NK-92 (cell line): ENCODE data around the gene RORB.

Experiments
- DNase-seq: peaks from one replicate; lab custom pipeline; 2025; ENCODE audit not compliant: unreplicated experiment; lab: John Stamatoyannopoulos, UW

Gene RORB

GRCh38 chr9:74697535-74697934 lies 200.4 kb downstream of the RORB start:
- DNase-seq: no peak

- no peak for DNase-seq
These were observed 214.2 kb downstream of the RORB start for GRCh38 chr9:74711341-74711740.

GRCh38 chr9:74718709-74719108 lies 221.6 kb downstream of the RORB start:
- DNase-seq: no peak

GRCh38 chr9:74719306-74719705 lies 222.2 kb downstream of the RORB start:
- no peak for DNase-seq

GRCh38 chr9:74721696-74722660 lies 224.8 kb downstream of the RORB start:
- DNase-seq: no peak

- DNase-seq: no peak
These were observed 227.2 kb downstream of the RORB start for GRCh38 chr9:74724317-74724716.

- no peak for DNase-seq
These were observed 229.4 kb downstream of the RORB start for GRCh38 chr9:74726581-74726980.

GRCh38 chr9:74728176-74728575 lies 231.0 kb downstream of the RORB start:
- DNase-seq: no peak

- DNase-seq: no peak
These were observed 232.1 kb downstream of the RORB start for GRCh38 chr9:74729136-74729695.

GRCh38 chr9:74735761-74736160 lies 238.6 kb downstream of the RORB start:
- DNase-seq: no peak

GRCh38 chr9:74736646-74737045 lies 239.5 kb downstream of the RORB start:
- DNase-seq: no peak

GRCh38 chr9:74742191-74742790 lies 245.2 kb downstream of the RORB start:
- DNase-seq: no peak
